ENCODE measurements around the gene GAL3ST3. TPM values are rescaled to one million over a fixed set of nuclear protein-coding genes. Genes with fewer than 3 reads are reported as not detected.

The GAL3ST3 gene
- total and polyA plus RNA-seq, 2 of the 8 experiments (the other 6 are each of a cell fraction or from before 2014, with no cell fraction given) = 21.1 to 21.4 TPM

DNA sequence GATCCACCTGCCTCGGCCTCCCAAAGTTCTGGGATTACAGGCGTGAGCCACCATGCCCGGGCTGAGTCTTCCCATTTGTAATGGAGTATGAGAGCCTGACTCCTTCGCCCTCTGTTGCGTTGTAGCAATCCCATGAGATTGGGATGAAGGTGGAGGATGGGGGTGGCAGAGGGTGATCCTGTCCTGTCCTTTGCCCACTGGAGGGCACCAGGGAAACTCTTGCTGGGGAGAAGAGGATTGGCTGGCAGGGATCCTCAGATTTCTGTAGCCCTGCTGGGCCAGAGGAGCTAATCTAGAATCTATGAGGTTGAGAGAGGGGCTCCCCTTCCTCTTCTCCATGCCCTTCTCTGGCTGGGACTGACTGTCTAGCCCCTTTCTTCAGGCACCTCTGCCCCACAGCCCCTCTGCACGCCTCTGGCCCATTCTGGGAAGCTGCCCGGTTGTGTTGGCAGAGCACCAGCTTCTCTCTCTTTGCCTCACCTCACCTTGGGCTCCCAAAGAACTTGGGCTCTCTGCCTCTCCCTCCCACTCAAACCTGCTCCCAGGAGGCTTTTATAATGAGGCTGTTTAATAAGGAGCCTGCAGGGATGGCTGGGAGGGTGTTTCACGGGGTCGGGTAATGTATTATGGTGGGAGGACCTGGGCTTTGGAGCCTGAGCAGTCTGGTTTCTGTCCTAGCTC is 13.2 kb downstream of the GAL3ST3 start:
- Histone ChIP-seq H3K9ac (replicated peaks in 1 of 4; ENCODE audit: extremely low read depth in 1 of 4, low read depth in 3 of 4, low read length in 3 of 4) (no peak overlapping the region), H4K20me1 (replicated peaks in 1 of 2; ENCODE audit: control insufficient read depth in 1 of 2, insufficient read depth in 2 of 2, low read length in 2 of 2) (no peaks in the 10 kb centered on the region), H2BK120ac (replicated peaks; ENCODE audit: low read depth, low read length) (no peak overlapping the region), H2BK12ac (ENCODE audit: low read depth, low read length) (no peak overlapping the region), H4K91ac (replicated peaks; ENCODE audit: insufficient read length, low read length) (no peak overlapping the region), H3K27ac (ENCODE audit: low read depth, low read length) (no peak overlapping the region), H3K14ac (ENCODE audit: insufficient read length) (no peak overlapping the region), H2BK5ac (ENCODE audit: low read depth, low read length) (no peak overlapping the region), H3K56ac (replicated peaks; ENCODE audit: insufficient read length, low read depth, low read length) (no peak overlapping the region), H3K27me3 (replicated peaks in 1 of 4; ENCODE audit: control insufficient read depth in 3 of 4, extremely low read depth in 1 of 4, insufficient read depth in 3 of 4, low read length in 3 of 4) (no peaks in the 10 kb centered on the region), H2AFZ (ENCODE audit: low read length) (no peak overlapping the region), H3K23me2 (ENCODE audit: low read depth, low read length) (0 out of 2 replicates have a peak, but pooled peaks cover 2% of the 10 kb centered on the region), H4K8ac (ENCODE audit: extremely low read depth, insufficient read depth, low read length) (no peak overlapping the region), H3K4me2 (ENCODE audit: insufficient read depth in 1 of 2, low read depth in 2 of 2, low read length in 2 of 2) (no peak overlapping the region), H2AK5ac (ENCODE audit: low read depth, low read length) (no peak overlapping the region), H3K36me3 (ENCODE audit: control insufficient read depth in 2 of 4, insufficient read depth in 4 of 4, low read length in 3 of 4) (no peaks in the 10 kb centered on the region), H3K4me3 (ENCODE audit: extremely low read depth in 1 of 4, insufficient read depth in 2 of 4, low read depth in 3 of 4, low read length in 4 of 4) (no peak overlapping the region), H3K9me3 (ENCODE audit: insufficient read depth in 2 of 2, low read depth in 1 of 2, low read length in 1 of 2) (peaks cover 6 to 8% of the 10 kb centered on the region in 2 experiments), H3K23ac (ENCODE audit: insufficient read length) (no peak overlapping the region), H4K5ac (ENCODE audit: insufficient read length, low read depth, low read length) (no peak overlapping the region), H3K79me1 (ENCODE audit: low read depth, low read length) (no peaks in the 10 kb centered on the region), H3K18ac (ENCODE audit: extremely low read depth, low read length) (no peak overlapping the region), H2BK15ac (ENCODE audit: low read length) (no peak overlapping the region), H3K79me2 (ENCODE audit: control insufficient read depth in 1 of 2, insufficient read depth in 2 of 2, low read length in 2 of 2) (no peaks in the 10 kb centered on the region), H3K4ac (replicated peaks; ENCODE audit: insufficient read length, low read depth, low read length) (no peak overlapping the region), H2BK20ac (ENCODE audit: low read length) (no peak overlapping the region), H3K4me1 (replicated peaks in 1 of 4; ENCODE audit: control insufficient read depth in 3 of 4, insufficient read depth in 4 of 4, low read length in 3 of 4) (no peaks in the 10 kb centered on the region)
- DNase-seq (ENCODE audit: low read depth in 1 of 2, low spot score in 2 of 2) (no peak), FAIRE-seq (no peak)
- CTCF ChIA-PET (ENCODE audit: partially characterized antibody) = interaction anchor here (0.9 to 7.1 kb wide), 6 partner anchors 9 to 99 kb away, joined by 3 to 39 read pairs (median 4); no protein-coding TSS in a partner anchor
- POLR2A ChIA-PET (ENCODE audit: partially characterized antibody) = interaction anchor here (0.9 to 1.7 kb wide), 2 partner anchors 9 to 16 kb away, joined by 5 to 8 read pairs; partner anchors contain the start of gene SF3B2
- TF ChIP-seq RAD21 (IDR thresholded peaks at IDR 0.05 in 1 of 2, conservative IDR thresholded peaks at IDR 0.05 in 1 of 2; ENCODE audit: low read depth in 2 of 2, low read length in 2 of 2) = no peak
- TF ChIP-seq TCF12 (IDR thresholded peaks at IDR 0.05; ENCODE audit: low read depth, low read length) = no peak
- TF ChIP-seq SIRT6 (IDR thresholded peaks at IDR 0.05; ENCODE audit: low read length) = no peak
- no peak for TF ChIP-seq TBP (IDR thresholded peaks at IDR 0.05; ENCODE audit: low read depth, low read length)
- WGBS, 2 experiments (ENCODE audit: extremely low coverage in 1 of 2, insufficient coverage in 1 of 2, insufficient read length in 1 of 2, insufficient replicate concordance in 2 of 2, low coverage in 1 of 2, low lambda C conversion rate in 2 of 2, missing lambda C conversion rate in 1 of 2) = 85% methylated on average over 9 of the region's 9 CpGs; no CpG with 5 or more reads in 1 of the 2 experiments

Measured in H1 (cell line).